Islet precursor cell (in vitro differentiated cells): ENCODE results near the gene HID1.
A peak's percentile ranks its signal among the peaks of the same experiment; 100 is the strongest.
"Not testable (repeated sequence)": the region's sequence is repeated elsewhere in the genome, so short reads cannot be mapped to it uniquely, and the experiment has no call there.

Experiments
- DNase-seq: peaks from one replicate; pipeline ENCODE4 v3.0.0-alpha.2; 2018

Gene HID1

GRCh38 chr17:74921026-74921681 lies 51.4 kb downstream of the HID1 start:
- DNase-seq = peak; percentile 56

DNA sequence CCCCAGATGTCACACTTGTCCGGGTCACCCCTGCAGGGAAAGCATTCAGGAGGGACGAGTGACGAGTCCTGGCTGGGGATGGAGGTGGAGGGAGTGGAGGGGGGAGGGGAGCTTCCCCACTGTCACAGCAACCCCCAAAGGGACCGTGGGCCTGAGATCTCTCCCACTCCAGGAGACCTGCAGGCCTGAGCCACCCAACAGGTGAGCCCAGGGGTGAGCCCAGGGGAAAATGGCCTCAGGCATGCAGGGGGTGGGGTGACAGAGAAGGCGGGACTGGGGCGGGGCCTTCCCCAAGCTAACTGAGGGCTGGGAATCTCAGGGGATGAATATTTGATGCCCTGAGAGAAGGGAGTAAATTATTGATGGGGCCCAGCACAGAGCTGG lies 51.9 kb downstream of the HID1 start:
- DNase-seq = peak; percentile 55

GRCh38 chr17:74920306-74920620 lies 52.3 kb downstream of the HID1 start:
- no peak for DNase-seq

- peak; percentile 79 for DNase-seq
Observed at GRCh38 chr17:74919440-74920305, 52.9 kb downstream of the HID1 start.

GRCh38 chr17:74918906-74919305 lies 53.7 kb downstream of the HID1 start:
- DNase-seq = no peak

GRCh38 chr17:74917430-74917829 lies 55.1 kb downstream of the HID1 start:
- DNase-seq = no peak

DNA sequence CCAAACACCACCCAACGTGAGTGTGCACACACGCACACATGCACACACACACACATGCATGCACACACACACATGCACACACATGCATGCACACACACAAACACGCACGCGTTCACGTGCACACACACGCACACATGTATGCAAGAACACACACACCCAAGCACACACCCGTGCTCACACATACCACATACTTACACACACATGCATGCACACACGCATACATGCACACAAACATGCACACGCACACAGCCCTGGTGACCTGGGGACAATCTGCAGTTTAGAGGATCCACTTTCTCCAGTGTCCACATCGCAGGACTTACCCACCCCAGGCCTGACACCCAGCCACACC lies 55.7 kb downstream of the HID1 start:
- DNase-seq = no peak

- no peak for DNase-seq
Observed at GRCh38 chr17:74916136-74916850, 56.3 kb downstream of the HID1 start.

DNA sequence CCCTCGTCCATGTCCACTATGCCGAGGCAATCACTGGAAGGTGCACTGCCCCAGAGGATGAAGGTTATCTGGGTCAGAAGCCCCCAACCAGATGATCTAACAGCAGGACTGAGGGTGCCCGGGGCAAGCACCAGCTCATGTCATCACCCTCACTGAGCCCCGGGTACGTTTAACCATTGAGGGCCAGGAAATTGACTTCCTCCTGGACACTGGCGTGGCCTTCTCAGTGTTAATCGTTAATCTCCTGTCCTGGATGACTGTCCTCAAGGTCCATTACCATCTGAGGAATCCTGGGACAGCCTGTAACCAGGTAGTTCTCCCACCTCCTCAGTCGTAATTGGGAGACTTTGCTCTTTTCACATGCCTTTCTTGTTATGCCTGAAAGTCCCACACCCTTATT lies 61.1 kb downstream of the HID1 start:
- DNase-seq = not testable (repeated sequence)

- peak; percentile 55 for DNase-seq
Observed at GRCh38 chr17:74909097-74909496, 63.5 kb downstream of the HID1 start.

- DNase-seq = peak; percentile 38
Observed at GRCh38 chr17:74907012-74907411, 65.5 kb downstream of the HID1 start.

DNA sequence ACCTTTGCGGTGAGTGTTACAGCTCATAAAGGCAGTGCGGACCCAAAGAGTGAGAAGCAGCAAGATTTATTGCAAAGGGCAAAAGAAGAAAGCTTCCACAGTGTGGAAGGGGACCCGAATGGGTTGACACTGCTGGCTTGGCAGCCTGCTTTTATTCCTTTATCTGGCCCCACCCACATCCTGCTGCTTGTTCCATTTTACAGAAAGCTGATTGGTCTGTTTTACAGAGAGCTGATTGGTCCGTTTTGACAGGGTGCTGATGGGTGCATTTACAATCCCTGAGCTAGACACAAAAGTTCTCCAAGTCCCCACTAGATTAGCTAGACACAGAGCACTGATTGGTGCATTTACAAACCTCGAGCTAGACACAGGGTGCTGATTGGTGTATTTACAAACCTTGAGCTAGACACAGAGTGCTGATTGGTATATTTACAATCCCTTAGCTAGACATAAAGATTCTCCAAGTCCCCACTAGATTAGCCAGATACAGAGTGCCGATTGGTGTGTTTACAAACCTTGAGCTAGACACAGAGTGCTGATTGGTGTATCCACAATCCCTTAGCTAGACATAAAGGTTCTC lies 66.3 kb downstream of the HID1 start:
- DNase-seq = not testable (repeated sequence)

GRCh38 chr17:74904687-74905409 lies 67.7 kb downstream of the HID1 start:
- peak; percentile 51 for DNase-seq

GRCh38 chr17:74903671-74904070 lies 68.9 kb downstream of the HID1 start:
- DNase-seq = peak; percentile 50

DNA sequence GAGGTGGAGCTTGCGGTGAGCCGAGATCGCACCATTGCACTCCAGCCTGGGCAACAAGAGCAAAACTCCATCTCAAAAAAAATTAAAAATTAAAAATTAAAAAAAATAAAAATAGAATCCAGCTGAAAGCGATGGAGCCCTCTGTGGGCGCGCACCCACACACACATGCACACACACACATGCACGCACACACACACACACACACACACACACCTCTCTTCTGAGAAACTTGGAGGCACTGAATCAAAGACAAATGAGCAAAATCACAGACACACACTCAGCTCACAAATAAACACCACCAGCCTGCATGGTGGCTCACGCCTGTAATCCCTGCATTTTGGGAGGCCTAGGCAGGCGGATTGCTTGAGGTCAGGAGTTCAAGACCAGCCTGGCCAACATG lies 69.5 kb downstream of the HID1 start:
- DNase-seq = peak; percentile 36

DNA sequence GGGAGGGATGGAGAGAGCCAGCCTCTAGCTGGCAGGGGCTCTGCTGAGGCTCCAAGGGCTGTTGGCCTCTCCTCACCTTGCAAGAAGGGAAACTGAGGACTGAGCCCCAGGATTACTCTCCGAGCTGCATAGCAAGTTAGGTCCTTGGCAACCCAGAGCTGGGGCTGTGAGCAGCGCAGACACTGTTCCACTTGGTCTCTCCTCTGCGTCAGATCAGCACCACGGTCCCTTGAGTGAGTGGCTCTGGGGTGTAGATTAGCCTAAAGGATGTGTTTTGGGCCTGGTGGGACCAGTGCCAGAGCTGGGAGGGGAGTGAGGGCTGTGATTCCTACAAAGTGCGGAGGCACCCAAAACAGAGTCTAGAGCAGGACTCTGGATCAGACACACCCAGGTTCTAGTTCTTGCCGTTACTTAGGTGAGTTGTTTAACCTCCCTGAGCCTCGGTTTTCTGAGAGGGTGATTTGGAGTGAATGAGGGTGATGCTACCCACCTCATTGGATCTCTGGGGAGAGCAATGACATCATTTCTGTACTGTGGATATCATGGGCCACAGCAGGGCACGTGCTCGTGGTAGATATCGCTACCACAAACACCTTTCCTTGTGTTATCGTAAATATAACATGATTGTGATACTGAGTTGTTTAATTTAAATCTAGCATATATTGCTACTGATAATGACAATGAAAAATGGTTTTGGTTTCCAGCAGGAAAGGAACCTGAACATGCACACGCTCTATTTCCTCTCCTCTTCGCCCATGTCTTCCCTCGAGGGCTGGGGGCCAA lies 71.0 kb downstream of the HID1 start:
- DNase-seq = peak; percentile 48
